Ecto neural progenitor cell (in vitro differentiated cells): ENCODE results near the gene TRMT112.
"Not testable (repeated sequence)": the region's sequence is repeated elsewhere in the genome, so short reads cannot be mapped to it uniquely, and the experiment has no call there.

Experiments used
- DNase-seq: peaks from one replicate; pipeline ENCODE4 v3.0.0-alpha.2; 2018; ENCODE audit warnings: low spot score

Gene TRMT112

GRCh38 chr11:64312947-64313346, 4.4 kb downstream of the TRMT112 start:
- DNase-seq = no peak

- DNase-seq = not testable (repeated sequence)
Measured at GRCh38 chr11:64307795-64308194, 9.6 kb downstream of the TRMT112 start.

GRCh38 chr11:64306876-64307622, 10.3 kb downstream of the TRMT112 start:
- no peak for DNase-seq

GRCh38 chr11:64306563-64306875, 10.8 kb downstream of the TRMT112 start:
- DNase-seq = no peak

GRCh38 chr11:64305691-64306562, 11.4 kb downstream of the TRMT112 start:
- peak; percentile 88 for DNase-seq

GRCh38 chr11:64305075-64305690, 12.2 kb downstream of the TRMT112 start, which contains the start of gene ESRRA:
Gene ESRRA (plus strand): TSS chr11:64305524. CDS start chr11:64307180, 1,656 bp downstream.
- peak; percentile 100 for DNase-seq

- peak; percentile 95 for DNase-seq
Measured at GRCh38 chr11:64304316-64305072, 12.9 kb downstream of the TRMT112 start.

GRCh38 chr11:64304032-64304315, 13.4 kb downstream of the TRMT112 start:
- no peak for DNase-seq

- no peak for DNase-seq
Measured at GRCh38 chr11:64303109-64304031, 14.0 kb downstream of the TRMT112 start.

- DNase-seq = no peak
Measured at GRCh38 chr11:64299847-64300648, 17.3 kb downstream of the TRMT112 start, which contains the start of gene CATSPERZ. Gene CATSPERZ (plus strand): TSS chr11:64300358. CDS start chr11:64300411, 53 bp downstream.

- no peak for DNase-seq
Measured at GRCh38 chr11:64298966-64299846, 18.2 kb downstream of the TRMT112 start.

- DNase-seq = no peak
Measured at GRCh38 chr11:64297699-64298358, 19.5 kb downstream of the TRMT112 start.

- DNase-seq = no peak
Measured at GRCh38 chr11:64296830-64297698, 20.3 kb downstream of the TRMT112 start.

GRCh38 chr11:64296236-64296635, 21.1 kb downstream of the TRMT112 start:
- no peak for DNase-seq

- no peak for DNase-seq
Measured at GRCh38 chr11:64295760-64296159, 21.6 kb downstream of the TRMT112 start.

GRCh38 chr11:64294774-64295173, 22.6 kb downstream of the TRMT112 start:
- no peak for DNase-seq

GRCh38 chr11:64292460-64293254, 24.7 kb downstream of the TRMT112 start:
- no peak for DNase-seq
